GM12872 (cell line): ENCODE data around the gene SLC25A23.

Experiments
- CTCF ChIP-seq: IDR thresholded peaks from 3 replicates; pipeline ENCODE4 v1.5.1; 2011; ENCODE audit warnings: low read depth, mild to moderate bottlenecking, low read length, moderate library complexity; ENCODE audit not compliant: insufficient read depth

The SLC25A23 gene

GRCh38 chr19:6476896-6477431 is 17.4 kb upstream of the SLC25A23 start:
- TF ChIP-seq CTCF, result no peak

GRCh38 chr19:6476155-6476895 is 16.7 kb upstream of the SLC25A23 start:
- TF ChIP-seq CTCF, result no peak

- TF ChIP-seq CTCF, result no peak
Measured at GRCh38 chr19:6475321-6476108, 15.9 kb upstream of the SLC25A23 start.

- no peak for TF ChIP-seq CTCF
Measured at GRCh38 chr19:6473647-6474046, 14.1 kb upstream of the SLC25A23 start.

- TF ChIP-seq CTCF, result no peak
Measured at GRCh38 chr19:6472713-6473112, 13.1 kb upstream of the SLC25A23 start.

GRCh38 chr19:6471076-6471475 is 11.5 kb upstream of the SLC25A23 start:
- TF ChIP-seq CTCF, result no peak

- no peak for TF ChIP-seq CTCF
Measured at GRCh38 chr19:6470173-6470572, 10.6 kb upstream of the SLC25A23 start.
